Neural cell (in vitro differentiated cells): Measurements from ENCODE around the gene OR10P1. TPM values are rescaled to one million over a fixed set of nuclear protein-coding genes. Genes with fewer than 3 reads are reported as not detected.

Experiments used
- H2AFZ ChIP-seq: fragments of 200-600, 300-800 bp; sonication (generic), shearing (Covaris generic); 2 replicates; pipeline ENCODE4 v1.6.0; 2014; ENCODE audit warnings: low read depth, mild to moderate bottlenecking, antibody characterized with exemption, low read length, moderate library complexity
- H3F3A ChIP-seq: fragments of 200-600 bp; shearing (Covaris generic); 2 replicates; pipeline ENCODE4 v1.6.1; 2016; ENCODE audit warnings: mild to moderate bottlenecking, moderate library complexity, mixed read lengths, antibody characterized with exemption, low read length; ENCODE audit not compliant: insufficient read depth, poor library complexity, severe bottlenecking
- H3K27ac ChIP-seq: fragments of 200-600, 300-800 bp; sonication (generic), shearing (Covaris generic); 2 replicates; pipeline ENCODE4 v1.5.1; 2014; ENCODE audit warnings: mild to moderate bottlenecking, low read length, moderate library complexity
- H3K27me3 ChIP-seq: fragments of 300-800, 200-600 bp; sonication (generic), shearing (Covaris generic); 2 replicates; pipeline ENCODE4 v1.6.0; 2014; ENCODE audit warnings: mild to moderate bottlenecking, low read depth, low read length, moderate library complexity; ENCODE audit not compliant: insufficient read depth
- H3K36me3 ChIP-seq: fragments of 300-800, 200-600 bp; sonication (generic), shearing (Covaris generic); 2 replicates; pipeline ENCODE4 v1.5.1; 2014; ENCODE audit warnings: mild to moderate bottlenecking, antibody characterized with exemption, low read length, moderate library complexity; ENCODE audit not compliant: insufficient read depth
- H3K4me2 ChIP-seq: fragments of 300-800, 200-600 bp; sonication (generic), shearing (Covaris generic); 2 replicates; pipeline ENCODE4 v1.6.0; 2014; ENCODE audit warnings: mild to moderate bottlenecking, low read length
- H3K4me3 ChIP-seq: fragments of 300-800, 200-600 bp; sonication (generic), shearing (Covaris generic); 2 replicates; pipeline ENCODE4 v1.5.1; 2014; ENCODE audit warnings: mild to moderate bottlenecking, low read length, moderate library complexity
- H3K79me2 ChIP-seq: fragments of 200-600 bp; shearing (Covaris generic); replicated peaks from 2 replicates; pipeline ENCODE4 v1.6.0; 2014; ENCODE audit warnings: mild to moderate bottlenecking, low read length, moderate library complexity; ENCODE audit not compliant: insufficient read depth
- H3K9ac ChIP-seq: fragments of 300-800, 200-600 bp; sonication (generic), shearing (Covaris generic); 2 replicates; pipeline ENCODE4 v1.6.1; 2016; ENCODE audit warnings: mild to moderate bottlenecking, low read length, mixed read lengths
- H3K9me2 ChIP-seq: fragments of 200-600 bp; shearing (Covaris generic); 2 replicates; pipeline ENCODE4 v1.6.1; 2016; ENCODE audit warnings: mild to moderate bottlenecking, low read length, mixed read lengths; ENCODE audit not compliant: insufficient read depth
- H3K9me3 ChIP-seq: fragments of 200-600, 300-800 bp; sonication (generic), shearing (Covaris generic); 2 replicates; pipeline ENCODE4 v1.6.1; 2016; ENCODE audit warnings: mild to moderate bottlenecking, mixed run types, low read length, moderate library complexity, mixed read lengths
- H4K20me1 ChIP-seq: fragments of 200-600 bp; shearing (Covaris generic); 2 replicates; pipeline ENCODE4 v1.6.1; 2016; ENCODE audit warnings: mild to moderate bottlenecking, mixed run types; ENCODE audit not compliant: insufficient read depth
- EP300 ChIP-seq: fragments of 450-650 bp; conservative IDR thresholded peaks from 2 replicates; pipeline ENCODE4 v1.6.1; 2014; ENCODE audit warnings: antibody characterized with exemption, mild to moderate bottlenecking, moderate library complexity; ENCODE audit not compliant: poor library complexity, severe bottlenecking
- EZH2 ChIP-seq: fragments of 200-600, 300-800 bp; shearing (Covaris generic), sonication (generic); IDR thresholded peaks from 2 replicates; pipeline ENCODE4 v1.6.1; 2014; ENCODE audit warnings: antibody characterized with exemption, low read length, borderline replicate concordance, mild to moderate bottlenecking; ENCODE audit not compliant: insufficient read depth, poor library complexity, severe bottlenecking
- MXI1 ChIP-seq: fragments of 450-650 bp; conservative IDR thresholded peaks from 2 replicates; pipeline ENCODE4 v1.6.1; 2014; ENCODE audit warnings: antibody characterized with exemption, mild to moderate bottlenecking; ENCODE audit not compliant: poor library complexity, severe bottlenecking
- POLR2AphosphoS5 ChIP-seq: IDR thresholded peaks from 2 replicates; pipeline ENCODE4 v1.6.1; 2012
- RAD21 ChIP-seq: fragments of 450-650 bp; conservative IDR thresholded peaks from 2 replicates; pipeline ENCODE4 v1.6.1; 2014; ENCODE audit warnings: antibody characterized with exemption, mild to moderate bottlenecking, moderate library complexity
- SMC3 ChIP-seq: fragments of 450-650 bp; conservative IDR thresholded peaks from 2 replicates; pipeline ENCODE4 v1.6.1; 2014; ENCODE audit warnings: antibody characterized with exemption, mild to moderate bottlenecking, moderate library complexity; ENCODE audit not compliant: poor library complexity
- TAF1 ChIP-seq: IDR thresholded peaks from 2 replicates; pipeline ENCODE4 v1.6.1; 2012; ENCODE audit warnings: low read depth
- polyA plus RNA-seq: library from polyadenylated mRNA; depleted of rRNA; stranded (reverse); fragments of >200 nt; gene quantifications from 2 replicates; pipeline ENCODE4 v1.2.3, GENCODE V29; 2014
- TF ChIP-seq, protein P1 (sequence below): IDR thresholded peaks from 2 replicates; pipeline ENCODE4 v1.6.1; 2012; ENCODE audit warnings: borderline replicate concordance
- TF ChIP-seq, protein P2 (sequence below): fragments of 450-650 bp; IDR thresholded peaks from 2 replicates; pipeline ENCODE4 v1.5.1; 2014; ENCODE audit warnings: antibody characterized with exemption, mild to moderate bottlenecking, moderate library complexity; ENCODE audit not compliant: poor library complexity, severe bottlenecking

The OR10P1 gene
- polyA plus RNA-seq, 1 donor from 2014 or later: not detected

DNA sequence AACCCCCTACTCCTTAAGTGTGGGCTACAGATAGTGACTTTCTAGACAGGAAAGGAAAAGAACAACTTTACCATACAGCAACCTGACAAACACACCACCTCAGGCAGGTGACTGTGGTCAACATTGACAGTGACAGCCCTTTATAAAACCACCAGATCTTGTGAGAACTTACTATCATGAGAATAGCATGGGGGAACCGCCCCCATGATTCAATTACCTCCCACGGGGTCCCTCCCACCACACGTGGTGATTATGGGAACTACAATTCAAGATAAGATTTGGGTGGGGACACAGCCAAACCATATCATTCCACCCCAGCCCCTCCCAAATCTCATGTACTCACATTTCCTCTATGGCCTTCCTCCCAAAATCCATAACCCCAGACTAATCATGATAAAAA, 16.3 kb downstream of the OR10P1 start:
- H3K9me2 ChIP-seq: no peaks in the 10 kb centered on the region
- H4K20me1 ChIP-seq: no peaks in the 10 kb centered on the region
- H3K9ac ChIP-seq: no peak overlapping the region
- H3K4me2 ChIP-seq: no peak overlapping the region
- no peaks in the 10 kb centered on the region for H3K36me3 ChIP-seq
- no peak overlapping the region for H3K4me3 ChIP-seq
- no peak overlapping the region for H3K27ac ChIP-seq
- no peak overlapping the region for H2AFZ ChIP-seq
- H3K27me3 ChIP-seq: no peaks in the 10 kb centered on the region
- H3K79me2 ChIP-seq: no peaks in the 10 kb centered on the region
- TF ChIP-seq SMC3: no peak
- TF ChIP-seq MXI1: no peak
- no peak for TF ChIP-seq POLR2AphosphoS5
- no peaks in the 10 kb centered on the region for H3F3A ChIP-seq
- H3K9me3 ChIP-seq: no peaks in the 10 kb centered on the region

DNA sequence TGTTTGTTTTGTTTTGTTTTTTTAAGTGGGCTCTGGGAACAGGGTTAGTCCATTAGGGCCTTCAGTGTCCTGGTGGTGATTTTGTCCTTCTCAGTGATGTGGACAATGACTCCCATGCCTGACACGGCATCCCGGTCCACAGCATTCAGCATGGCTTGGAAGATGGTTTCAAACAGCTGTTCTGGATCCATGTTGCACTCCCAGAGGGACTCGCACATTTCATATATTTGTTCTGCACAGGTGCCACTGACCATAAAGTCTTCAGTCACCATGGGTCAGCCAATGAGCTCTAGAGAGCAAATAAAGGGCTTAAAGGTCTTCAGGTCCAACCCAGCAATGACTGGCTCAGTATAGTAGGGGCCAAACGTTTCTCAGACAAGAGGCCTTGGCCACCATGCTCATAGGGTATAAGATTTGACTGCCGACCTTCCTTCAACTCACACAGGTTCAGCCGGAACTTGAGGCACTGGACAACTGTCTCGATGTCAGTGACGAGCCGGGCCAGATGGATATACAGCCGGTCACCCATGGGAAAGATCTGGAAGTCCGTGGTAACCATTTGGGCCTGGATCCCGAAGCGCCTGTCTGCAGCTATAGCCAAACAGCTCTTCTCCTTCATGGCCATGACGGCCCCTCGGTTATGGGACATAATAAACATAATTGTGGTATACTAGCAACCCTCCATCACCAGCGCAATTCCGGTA, 18.0 kb downstream of the OR10P1 start:
- Histone ChIP-seq H3K9ac (no peak overlapping the region), H3K79me2 (no peaks in the 10 kb centered on the region), H3K27me3 (no peaks in the 10 kb centered on the region), H3F3A (no peaks in the 10 kb centered on the region), H3K27ac (no peak overlapping the region), H3K36me3 (no peaks in the 10 kb centered on the region), H3K4me3 (no peak overlapping the region), H4K20me1 (no peaks in the 10 kb centered on the region), H3K9me3 (no peaks in the 10 kb centered on the region), H2AFZ (no peak overlapping the region), H3K9me2 (no peaks in the 10 kb centered on the region), H3K4me2 (no peak overlapping the region)
- TF ChIP-seq POLR2AphosphoS5 (no peak), EP300 (no peak), MXI1 (no peak), SMC3 (no peak), RAD21 (no peak), TAF1 (no peak)
- TF ChIP-seq, protein P1, sequence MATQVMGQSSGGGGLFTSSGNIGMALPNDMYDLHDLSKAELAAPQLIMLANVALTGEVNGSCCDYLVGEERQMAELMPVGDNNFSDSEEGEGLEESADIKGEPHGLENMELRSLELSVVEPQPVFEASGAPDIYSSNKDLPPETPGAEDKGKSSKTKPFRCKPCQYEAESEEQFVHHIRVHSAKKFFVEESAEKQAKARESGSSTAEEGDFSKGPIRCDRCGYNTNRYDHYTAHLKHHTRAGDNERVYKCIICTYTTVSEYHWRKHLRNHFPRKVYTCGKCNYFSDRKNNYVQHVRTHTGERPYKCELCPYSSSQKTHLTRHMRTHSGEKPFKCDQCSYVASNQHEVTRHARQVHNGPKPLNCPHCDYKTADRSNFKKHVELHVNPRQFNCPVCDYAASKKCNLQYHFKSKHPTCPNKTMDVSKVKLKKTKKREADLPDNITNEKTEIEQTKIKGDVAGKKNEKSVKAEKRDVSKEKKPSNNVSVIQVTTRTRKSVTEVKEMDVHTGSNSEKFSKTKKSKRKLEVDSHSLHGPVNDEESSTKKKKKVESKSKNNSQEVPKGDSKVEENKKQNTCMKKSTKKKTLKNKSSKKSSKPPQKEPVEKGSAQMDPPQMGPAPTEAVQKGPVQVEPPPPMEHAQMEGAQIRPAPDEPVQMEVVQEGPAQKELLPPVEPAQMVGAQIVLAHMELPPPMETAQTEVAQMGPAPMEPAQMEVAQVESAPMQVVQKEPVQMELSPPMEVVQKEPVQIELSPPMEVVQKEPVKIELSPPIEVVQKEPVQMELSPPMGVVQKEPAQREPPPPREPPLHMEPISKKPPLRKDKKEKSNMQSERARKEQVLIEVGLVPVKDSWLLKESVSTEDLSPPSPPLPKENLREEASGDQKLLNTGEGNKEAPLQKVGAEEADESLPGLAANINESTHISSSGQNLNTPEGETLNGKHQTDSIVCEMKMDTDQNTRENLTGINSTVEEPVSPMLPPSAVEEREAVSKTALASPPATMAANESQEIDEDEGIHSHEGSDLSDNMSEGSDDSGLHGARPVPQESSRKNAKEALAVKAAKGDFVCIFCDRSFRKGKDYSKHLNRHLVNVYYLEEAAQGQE: no peak
- TF ChIP-seq, protein P2, sequence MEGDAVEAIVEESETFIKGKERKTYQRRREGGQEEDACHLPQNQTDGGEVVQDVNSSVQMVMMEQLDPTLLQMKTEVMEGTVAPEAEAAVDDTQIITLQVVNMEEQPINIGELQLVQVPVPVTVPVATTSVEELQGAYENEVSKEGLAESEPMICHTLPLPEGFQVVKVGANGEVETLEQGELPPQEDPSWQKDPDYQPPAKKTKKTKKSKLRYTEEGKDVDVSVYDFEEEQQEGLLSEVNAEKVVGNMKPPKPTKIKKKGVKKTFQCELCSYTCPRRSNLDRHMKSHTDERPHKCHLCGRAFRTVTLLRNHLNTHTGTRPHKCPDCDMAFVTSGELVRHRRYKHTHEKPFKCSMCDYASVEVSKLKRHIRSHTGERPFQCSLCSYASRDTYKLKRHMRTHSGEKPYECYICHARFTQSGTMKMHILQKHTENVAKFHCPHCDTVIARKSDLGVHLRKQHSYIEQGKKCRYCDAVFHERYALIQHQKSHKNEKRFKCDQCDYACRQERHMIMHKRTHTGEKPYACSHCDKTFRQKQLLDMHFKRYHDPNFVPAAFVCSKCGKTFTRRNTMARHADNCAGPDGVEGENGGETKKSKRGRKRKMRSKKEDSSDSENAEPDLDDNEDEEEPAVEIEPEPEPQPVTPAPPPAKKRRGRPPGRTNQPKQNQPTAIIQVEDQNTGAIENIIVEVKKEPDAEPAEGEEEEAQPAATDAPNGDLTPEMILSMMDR: no peak

DNA sequence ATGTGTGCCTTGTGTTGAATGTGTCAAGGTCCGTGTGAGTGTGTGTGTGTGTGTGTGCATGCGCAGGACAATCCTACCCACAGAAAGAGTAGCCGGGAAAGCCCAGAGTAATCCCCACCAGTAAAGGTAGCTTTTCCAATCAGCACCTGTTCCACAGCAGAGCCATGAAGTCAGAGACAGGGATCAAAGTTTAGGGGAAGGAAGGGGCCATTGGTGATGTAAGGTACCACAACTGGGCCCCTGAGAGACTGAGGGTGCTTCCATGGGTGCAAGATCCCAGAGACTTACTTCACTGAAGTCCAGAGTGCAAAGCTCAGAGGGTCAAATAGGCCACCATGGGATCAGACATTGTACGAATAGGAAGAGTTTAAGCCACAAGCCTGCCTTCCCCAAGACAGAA, 20.5 kb downstream of the OR10P1 start:
- no peaks in the 10 kb centered on the region for H3K36me3 ChIP-seq
- H3K4me3 ChIP-seq: no peak overlapping the region
- no peak overlapping the region for H3K4me2 ChIP-seq
- no peaks in the 10 kb centered on the region for H3K9me2 ChIP-seq
- no peaks in the 10 kb centered on the region for H3F3A ChIP-seq
- H3K9me3 ChIP-seq: no peaks in the 10 kb centered on the region
- no peak overlapping the region for H3K9ac ChIP-seq
- H3K27me3 ChIP-seq: no peaks in the 10 kb centered on the region
- no peak overlapping the region for H3K27ac ChIP-seq
- no peaks in the 10 kb centered on the region for H3K79me2 ChIP-seq
- H2AFZ ChIP-seq: no peak overlapping the region
- H4K20me1 ChIP-seq: no peaks in the 10 kb centered on the region
- TF ChIP-seq POLR2AphosphoS5 (no peak), TAF1 (no peak), EZH2 (no peak), EP300 (no peak), MXI1 (no peak)
- TF ChIP-seq, protein P2: no peak
